KMS-11 (cell line): ENCODE results near the gene CYP11A1.

Source experiments
- H2AFZ ChIP-seq: fragments of 200-600 bp; sonication (generic); 2 replicates; pipeline ENCODE4 v1.6.1; 2016; ENCODE audit warnings: antibody characterized with exemption, mixed run types, low read depth
- H3K27ac ChIP-seq: fragments of 200-600 bp; sonication (generic); 2 replicates; pipeline ENCODE4 v1.6.1; 2016; ENCODE audit warnings: mild to moderate bottlenecking, mixed run types
- H3K27me3 ChIP-seq: fragments of 200-600 bp; sonication (generic); 2 replicates; pipeline ENCODE4 v1.6.1; 2017; ENCODE audit warnings: mild to moderate bottlenecking, low read depth, mixed run types, moderate library complexity; ENCODE audit not compliant: insufficient read depth
- H3K36me3 ChIP-seq: fragments of 200-600 bp; sonication (generic); 2 replicates; pipeline ENCODE4 v1.6.1; 2017; ENCODE audit warnings: mild to moderate bottlenecking, mixed run types; ENCODE audit not compliant: insufficient read depth
- H3K4me1 ChIP-seq: fragments of 200-600 bp; sonication (generic); 2 replicates; pipeline ENCODE4 v1.6.1; 2016; ENCODE audit warnings: mild to moderate bottlenecking, low read depth, mixed run types; ENCODE audit not compliant: poor library complexity, severe bottlenecking
- H3K4me2 ChIP-seq: fragments of 200-600 bp; sonication (generic); 2 replicates; pipeline ENCODE4 v1.7.0; 2016; ENCODE audit warnings: mild to moderate bottlenecking, mixed run types
- H3K4me3 ChIP-seq: fragments of 200-600 bp; sonication (generic); IDR thresholded peaks from 2 replicates; pipeline ENCODE4 v1.6.1; 2017; ENCODE audit warnings: low read depth, low read length, mixed read lengths; ENCODE audit not compliant: insufficient read depth
- H3K79me2 ChIP-seq: fragments of 200-600 bp; sonication (generic); 2 replicates; pipeline ENCODE4 v1.6.1; 2016; ENCODE audit warnings: low read depth, mixed run types; ENCODE audit not compliant: insufficient read depth
- H3K9ac ChIP-seq: fragments of 200-600 bp; sonication (generic); 2 replicates; pipeline ENCODE4 v1.6.1; 2016; ENCODE audit warnings: mild to moderate bottlenecking, mixed run types
- H4K20me1 ChIP-seq: fragments of 200-600 bp; sonication (generic); 2 replicates; pipeline ENCODE4 v1.6.1; 2016; ENCODE audit warnings: mild to moderate bottlenecking, mixed run types; ENCODE audit not compliant: insufficient read depth
- CTCF ChIP-seq: fragments of 200-600 bp; sonication (generic); conservative IDR thresholded peaks from 2 replicates; pipeline ENCODE4 v1.6.1; 2017; ENCODE audit warnings: low read depth, mild to moderate bottlenecking, antibody characterized with exemption, low read length, moderate library complexity, mixed read lengths

Gene CYP11A1

GRCh38 chr15:74403588-74403919 is 36.1 kb upstream of the CYP11A1 start:
- Histone ChIP-seq H3K27me3 (no peaks in the 10 kb centered on the region), H3K4me1 (peaks cover 43% of the 10 kb centered on the region), H3K4me2 (no peak overlapping the region), H3K9ac (no peak overlapping the region), H3K4me3 (no peak overlapping the region), H2AFZ (no peak overlapping the region), H3K27ac (no peak overlapping the region), H3K79me2 (no peaks in the 10 kb centered on the region), H4K20me1 (no peaks in the 10 kb centered on the region), H3K36me3 (no peaks in the 10 kb centered on the region)
- no peak for TF ChIP-seq CTCF

DNA sequence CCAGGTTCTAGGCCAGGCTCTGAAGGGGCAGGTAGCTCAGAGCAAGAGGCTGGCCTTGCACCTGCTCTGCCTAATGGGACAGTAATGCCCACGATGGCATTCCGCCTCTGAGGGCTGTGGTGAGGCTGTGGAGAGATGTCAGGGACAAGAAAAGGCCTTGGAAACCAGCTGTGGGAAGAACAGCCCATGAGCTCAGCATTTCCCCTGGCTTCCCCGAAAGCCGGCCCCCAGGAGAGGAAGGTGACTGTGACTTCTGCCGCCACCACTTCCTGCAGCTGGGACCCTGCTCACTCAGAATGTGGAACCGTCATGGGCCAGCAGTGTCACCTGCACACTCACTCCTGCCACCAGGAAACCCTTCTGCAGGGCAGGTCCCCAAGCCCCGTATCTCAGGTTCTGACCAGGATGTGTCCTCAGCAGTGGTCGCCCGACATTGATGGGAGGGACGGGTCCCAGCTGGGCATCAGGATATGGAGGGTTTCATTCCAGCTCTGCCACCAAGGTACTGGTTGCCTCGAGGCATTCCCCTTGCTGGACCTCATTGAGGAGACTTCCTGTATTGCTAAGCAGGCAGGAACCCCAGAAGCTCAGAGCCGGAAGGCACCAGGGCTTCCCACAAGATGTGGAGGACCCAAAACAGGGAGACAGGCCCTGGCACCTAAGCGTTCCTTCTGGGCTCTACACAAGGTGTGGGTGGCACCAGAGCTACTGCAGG is 35.6 kb upstream of the CYP11A1 start:
- Histone ChIP-seq H3K4me1 (peaks cover 47% of the 10 kb centered on the region), H3K27me3 (no peaks in the 10 kb centered on the region), H3K36me3 (no peaks in the 10 kb centered on the region), H3K9ac (no peak overlapping the region), H3K4me3 (no peak overlapping the region), H3K4me2 (no peak overlapping the region), H3K79me2 (no peaks in the 10 kb centered on the region), H2AFZ (no peak overlapping the region), H3K27ac (no peak overlapping the region), H4K20me1 (no peaks in the 10 kb centered on the region)
- TF ChIP-seq CTCF: no peak

GRCh38 chr15:74402337-74402841 is 34.9 kb upstream of the CYP11A1 start:
- H3K36me3 ChIP-seq: no peaks in the 10 kb centered on the region
- no peak overlapping the region for H3K27ac ChIP-seq
- H3K9ac ChIP-seq: no peak overlapping the region
- H4K20me1 ChIP-seq: no peaks in the 10 kb centered on the region
- H3K4me3 ChIP-seq: no peak overlapping the region
- H3K4me1 ChIP-seq: peaks cover 53% of the 10 kb centered on the region
- no peak for TF ChIP-seq CTCF
- no peak overlapping the region for H3K4me2 ChIP-seq
- no peaks in the 10 kb centered on the region for H3K79me2 ChIP-seq
- H3K27me3 ChIP-seq: no peaks in the 10 kb centered on the region
- no peak overlapping the region for H2AFZ ChIP-seq

DNA sequence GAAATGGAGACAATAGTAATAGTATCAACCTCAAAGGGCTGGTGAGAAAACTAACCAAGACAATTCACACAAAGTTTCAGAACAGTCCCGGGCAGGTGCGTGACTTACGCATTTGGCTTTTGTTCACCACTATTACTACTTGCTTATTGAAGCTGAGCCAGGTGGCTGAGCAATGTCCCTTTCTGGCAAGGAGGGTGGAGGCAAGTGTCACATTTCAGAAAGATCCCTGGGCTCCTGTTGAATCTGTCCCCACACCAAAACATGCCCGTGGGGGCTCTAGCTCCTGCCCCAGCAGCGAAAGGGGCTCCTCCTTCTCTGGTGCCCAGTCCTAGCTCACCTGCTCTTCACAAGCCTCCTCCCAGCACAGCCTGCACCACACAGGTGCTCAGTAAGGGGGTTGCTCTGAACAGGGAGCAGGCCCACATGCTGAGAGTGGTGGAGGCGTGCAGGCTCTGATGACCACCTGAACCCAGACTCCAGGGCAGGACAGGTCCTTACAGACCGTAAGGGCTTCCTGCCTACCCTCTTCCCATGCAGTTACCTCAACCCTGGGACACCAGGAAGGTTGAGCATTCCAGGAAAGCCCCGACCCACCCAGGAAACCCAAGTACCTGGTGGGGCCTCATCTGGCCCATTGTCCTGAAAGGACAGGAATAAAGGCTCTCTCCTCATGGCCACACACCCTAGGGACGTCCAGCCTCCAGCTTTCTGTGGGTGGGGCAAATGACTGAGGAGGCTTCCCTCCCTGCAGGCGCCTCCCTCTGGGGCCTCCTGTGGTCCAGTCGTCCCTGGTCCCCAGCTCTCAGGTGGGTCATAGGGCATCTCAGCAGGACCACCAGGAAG is 33.7 kb upstream of the CYP11A1 start:
- peak overlapping the region; percentile 5; the same call in 1 of the 2 replicates for H2AFZ ChIP-seq
- peak overlapping the region; percentile 95 for H3K4me2 ChIP-seq
- H3K27me3 ChIP-seq: no peaks in the 10 kb centered on the region
- H3K79me2 ChIP-seq: no peaks in the 10 kb centered on the region
- H4K20me1 ChIP-seq: no peaks in the 10 kb centered on the region
- H3K9ac ChIP-seq: no peak overlapping the region; the same call in 1 of the 2 replicates
- peaks cover 53% of the 10 kb centered on the region for H3K4me1 ChIP-seq
- no peak for TF ChIP-seq CTCF
- peak overlapping the region; percentile 34; the same call in 1 of the 2 replicates for H3K27ac ChIP-seq
- no peak overlapping the region for H3K4me3 ChIP-seq
- no peaks in the 10 kb centered on the region for H3K36me3 ChIP-seq
